Measurements from ENCODE around the gene TBC1D23. TPM values are rescaled to one million over a fixed set of nuclear protein-coding genes. Genes with fewer than 3 reads are reported as not detected.

The TBC1D23 gene
- polyA plus RNA-seq, 1 donor (not counting 4 experiments of a cell fraction or from before 2014, with no cell fraction given): 42.4 TPM

DNA sequence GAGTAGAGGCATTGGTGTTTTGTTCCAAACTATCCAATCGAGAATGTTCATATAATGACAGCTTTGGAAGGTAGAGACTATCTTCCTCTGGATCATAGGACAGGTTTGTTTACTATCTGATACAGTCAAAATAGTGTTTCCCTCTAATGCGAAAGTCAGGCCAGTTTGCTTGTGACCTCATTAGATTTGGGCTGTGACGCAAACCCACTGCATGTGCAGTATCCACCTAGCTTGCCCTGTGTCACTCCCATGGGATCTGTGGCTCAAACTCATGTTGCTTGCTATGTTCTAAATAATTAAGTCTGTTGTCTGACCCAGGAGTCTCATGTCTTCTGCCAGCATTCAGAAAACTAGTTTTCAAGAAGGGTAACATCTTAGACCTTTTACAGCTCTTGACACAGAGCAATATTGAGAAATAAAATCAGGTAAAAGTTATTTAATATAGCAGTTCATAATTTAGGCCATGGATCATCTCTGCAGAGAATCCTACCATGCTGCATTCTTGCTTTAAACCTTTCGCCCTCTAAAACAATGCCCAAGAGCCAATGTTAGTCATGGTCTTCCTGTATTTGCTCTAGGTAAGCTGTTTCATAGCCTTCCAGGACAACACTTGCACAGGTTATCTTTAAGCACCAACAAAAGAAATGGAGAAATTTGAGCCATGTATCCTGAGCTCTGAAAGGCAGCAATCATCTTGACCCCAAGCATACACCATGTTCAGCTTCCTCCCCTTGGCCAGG lies 100.1 kb downstream of the TBC1D23 start:
- H3K9me1 ChIP-seq (ENCODE audit: control insufficient read depth, extremely low read depth, insufficient read depth, low read length): no peaks in the 10 kb centered on the region
- no peaks in the 10 kb centered on the region for H3K27me3 ChIP-seq (ENCODE audit: control insufficient read depth, extremely low read depth, insufficient read depth, low read length)
- no peak overlapping the region for H2AFZ ChIP-seq (ENCODE audit: control insufficient read depth, low read length)
- FAIRE-seq: peak; percentile 41
- H3K9ac ChIP-seq (ENCODE audit: control insufficient read depth, extremely low read depth, insufficient read depth, low read length): no peak overlapping the region
- H3K36me3 ChIP-seq (ENCODE audit: control insufficient read depth in 2 of 2, extremely low read depth in 1 of 2, insufficient read depth in 2 of 2, low read length in 2 of 2): peaks cover 9 to 19% of the 10 kb centered on the region in 2 experiments
- no peak overlapping the region for H3K27ac ChIP-seq (ENCODE audit: control insufficient read depth, insufficient read depth, low read length)
- H3K4me1 ChIP-seq (ENCODE audit: control insufficient read depth, extremely low read depth, insufficient read depth, low read length): no peaks in the 10 kb centered on the region
- H3K9me3 ChIP-seq (ENCODE audit: control insufficient read depth, low read depth, low read length): no peaks in the 10 kb centered on the region
- H4K20me1 ChIP-seq (ENCODE audit: control insufficient read depth, extremely low read depth, insufficient read depth, low read length): no peaks in the 10 kb centered on the region
- TF ChIP-seq EZH2 (IDR thresholded peaks at IDR 0.05; ENCODE audit: low read length): no peak
- TF ChIP-seq, protein P1, sequence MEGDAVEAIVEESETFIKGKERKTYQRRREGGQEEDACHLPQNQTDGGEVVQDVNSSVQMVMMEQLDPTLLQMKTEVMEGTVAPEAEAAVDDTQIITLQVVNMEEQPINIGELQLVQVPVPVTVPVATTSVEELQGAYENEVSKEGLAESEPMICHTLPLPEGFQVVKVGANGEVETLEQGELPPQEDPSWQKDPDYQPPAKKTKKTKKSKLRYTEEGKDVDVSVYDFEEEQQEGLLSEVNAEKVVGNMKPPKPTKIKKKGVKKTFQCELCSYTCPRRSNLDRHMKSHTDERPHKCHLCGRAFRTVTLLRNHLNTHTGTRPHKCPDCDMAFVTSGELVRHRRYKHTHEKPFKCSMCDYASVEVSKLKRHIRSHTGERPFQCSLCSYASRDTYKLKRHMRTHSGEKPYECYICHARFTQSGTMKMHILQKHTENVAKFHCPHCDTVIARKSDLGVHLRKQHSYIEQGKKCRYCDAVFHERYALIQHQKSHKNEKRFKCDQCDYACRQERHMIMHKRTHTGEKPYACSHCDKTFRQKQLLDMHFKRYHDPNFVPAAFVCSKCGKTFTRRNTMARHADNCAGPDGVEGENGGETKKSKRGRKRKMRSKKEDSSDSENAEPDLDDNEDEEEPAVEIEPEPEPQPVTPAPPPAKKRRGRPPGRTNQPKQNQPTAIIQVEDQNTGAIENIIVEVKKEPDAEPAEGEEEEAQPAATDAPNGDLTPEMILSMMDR (optimal IDR thresholded peaks at IDR 0.05 in 1 of 3, IDR thresholded peaks at IDR 0.05 in 1 of 3, conservative IDR thresholded peaks at IDR 0.05 in 1 of 3; ENCODE audit: extremely low read depth in 1 of 3, insufficient read depth in 2 of 3, low read length in 3 of 3): no peak
- no peak overlapping the region for H3K4me2 ChIP-seq (ENCODE audit: control insufficient read depth, extremely low read depth, insufficient read depth, low read depth, low read length)
- no peak overlapping the region for H3K4me3 ChIP-seq (ENCODE audit: control insufficient read depth in 2 of 3, extremely low read depth in 1 of 3, insufficient read depth in 2 of 3, low read depth in 1 of 3, low read length in 3 of 3)
- DNase-seq (ENCODE audit: low read depth, low spot score): no peak
- dilution Hi-C loops (cut with MboI; ENCODE audit: extremely low pct_ligation_motif_present, low sequenced_read_pairs): no loop called here
- H3K79me2 ChIP-seq (ENCODE audit: control insufficient read depth, insufficient read depth, low read length): no peaks in the 10 kb centered on the region

DNA sequence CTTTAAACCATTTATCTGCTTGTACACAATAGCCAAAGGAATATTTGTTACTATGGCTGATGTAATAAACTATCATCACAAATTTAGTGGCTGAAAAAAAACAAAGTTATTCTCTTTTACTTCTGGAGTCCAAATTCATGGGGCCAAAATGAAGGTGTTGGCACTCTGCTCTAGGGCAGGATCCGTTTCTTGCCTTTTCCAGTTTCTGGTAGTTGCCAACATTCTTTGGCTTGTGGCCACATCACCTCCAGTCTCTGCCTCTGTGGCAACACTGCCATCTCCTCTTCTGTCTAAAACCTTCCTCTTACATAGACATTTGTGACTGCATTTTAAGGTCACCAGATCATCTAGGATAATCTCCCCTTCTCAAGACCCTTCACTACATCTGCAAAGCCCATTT lies 101.1 kb downstream of the TBC1D23 start:
- dilution Hi-C loops (cut with MboI; ENCODE audit: extremely low pct_ligation_motif_present, low sequenced_read_pairs): no loop called here
- H3K27ac ChIP-seq (ENCODE audit: control insufficient read depth, insufficient read depth, low read length): no peak overlapping the region
- TF ChIP-seq EZH2 (IDR thresholded peaks at IDR 0.05; ENCODE audit: low read length): no peak
- TF ChIP-seq, protein P1 (optimal IDR thresholded peaks at IDR 0.05 in 1 of 3, IDR thresholded peaks at IDR 0.05 in 1 of 3, conservative IDR thresholded peaks at IDR 0.05 in 1 of 3; ENCODE audit: extremely low read depth in 1 of 3, insufficient read depth in 2 of 3, low read length in 3 of 3): no peak

More for the DNA sequence above, 101.1 kb downstream of the TBC1D23 start:
- Histone ChIP-seq H2AFZ (ENCODE audit: control insufficient read depth, low read length) (no peak overlapping the region), H3K79me2 (ENCODE audit: control insufficient read depth, insufficient read depth, low read length) (no peaks in the 10 kb centered on the region), H3K4me1 (ENCODE audit: control insufficient read depth, extremely low read depth, insufficient read depth, low read length) (no peaks in the 10 kb centered on the region), H3K4me2 (ENCODE audit: control insufficient read depth, extremely low read depth, insufficient read depth, low read depth, low read length) (no peak overlapping the region), H3K27me3 (ENCODE audit: control insufficient read depth, extremely low read depth, insufficient read depth, low read length) (no peaks in the 10 kb centered on the region), H4K20me1 (ENCODE audit: control insufficient read depth, extremely low read depth, insufficient read depth, low read length) (no peaks in the 10 kb centered on the region), H3K4me3 (ENCODE audit: control insufficient read depth in 2 of 3, extremely low read depth in 1 of 3, insufficient read depth in 2 of 3, low read depth in 1 of 3, low read length in 3 of 3) (no peak overlapping the region), H3K9me3 (ENCODE audit: control insufficient read depth, low read depth, low read length) (no peaks in the 10 kb centered on the region), H3K9me1 (ENCODE audit: control insufficient read depth, extremely low read depth, insufficient read depth, low read length) (no peaks in the 10 kb centered on the region), H3K9ac (ENCODE audit: control insufficient read depth, extremely low read depth, insufficient read depth, low read length) (no peak overlapping the region), H3K36me3 (ENCODE audit: control insufficient read depth in 2 of 2, extremely low read depth in 1 of 2, insufficient read depth in 2 of 2, low read length in 2 of 2) (peaks cover 9 to 14% of the 10 kb centered on the region in 2 experiments)
- no peak for FAIRE-seq
- DNase-seq (ENCODE audit: low read depth, low spot score): no peak

Measured in keratinocyte (primary cell).